ENCODE measurements around the gene FAM83F. TPM values are rescaled to one million over a fixed set of nuclear protein-coding genes. Genes with fewer than 3 reads are reported as not detected.
"Not testable (repeated sequence)": the region's sequence is repeated elsewhere in the genome, so short reads cannot be mapped to it uniquely, and the experiment has no call there.

The FAM83F gene
- total and polyA plus RNA-seq, 2 experiments from 2014 or later, result 0.18 TPM; not detected in 1

GRCh38 chr22:39992088-39992826, 2.5 kb upstream of the FAM83F start:
- Histone ChIP-seq H3K9me3 (ENCODE audit: low read depth) (no peaks in the 10 kb centered on the region), H3K4me3 (no peak overlapping the region), H3K4me1 (ENCODE audit: low read depth) (peaks cover 16% of the 10 kb centered on the region), H3K36me3 (no peaks in the 10 kb centered on the region), H3K27me3 (peaks cover 56% of the 10 kb centered on the region), H3K27ac (no peak overlapping the region)
- DNase-seq (ENCODE audit: low read depth in 1 of 2, low spot score in 1 of 2), result no peak
- no peak for TF ChIP-seq CTCF (IDR thresholded peaks at IDR 0.05; ENCODE audit: low read depth, low read length)

- H3K27me3 ChIP-seq, result peaks cover 56% of the 10 kb centered on the region
- peaks cover 18% of the 10 kb centered on the region for H3K4me1 ChIP-seq (ENCODE audit: low read depth)
- H3K36me3 ChIP-seq; DNase-seq (ENCODE audit: low read depth in 1 of 2, low spot score in 1 of 2); H3K4me3 ChIP-seq; H3K27ac ChIP-seq; H3K9me3 ChIP-seq (ENCODE audit: low read depth): not testable (repeated sequence)
Measured at GRCh38 chr22:39992894-39993293, 1.9 kb upstream of the FAM83F start.

- TF ChIP-seq CTCF (IDR thresholded peaks at IDR 0.05; ENCODE audit: low read depth, low read length), result no peak
- H3K27ac ChIP-seq, result no peak overlapping the region
- H3K27me3 ChIP-seq, result peaks cover 56% of the 10 kb centered on the region
- no peaks in the 10 kb centered on the region for H3K9me3 ChIP-seq (ENCODE audit: low read depth)
- H3K4me3 ChIP-seq, result no peak overlapping the region
- peaks cover 27% of the 10 kb centered on the region for H3K4me1 ChIP-seq (ENCODE audit: low read depth)
- no peak for DNase-seq (ENCODE audit: low read depth in 1 of 2, low spot score in 1 of 2)
- H3K36me3 ChIP-seq, result no peaks in the 10 kb centered on the region
Measured at GRCh38 chr22:39994041-39994565, 651 bp upstream of the FAM83F start.

GRCh38 chr22:39995393-39996252, 869 bp downstream of the FAM83F start:
- Histone ChIP-seq H3K36me3 (no peaks in the 10 kb centered on the region), H3K27me3 (peaks cover 56% of the 10 kb centered on the region), H3K9me3 (ENCODE audit: low read depth) (no peaks in the 10 kb centered on the region), H3K4me3 (no peak overlapping the region), H3K27ac (no peak overlapping the region), H3K4me1 (ENCODE audit: low read depth) (peaks cover 20% of the 10 kb centered on the region)
- DNase-seq (ENCODE audit: low read depth in 1 of 2, low spot score in 1 of 2), result no peak
- TF ChIP-seq CTCF (IDR thresholded peaks at IDR 0.05; ENCODE audit: low read depth, low read length), result no peak

GRCh38 chr22:39996732-39997131, 2.0 kb downstream of the FAM83F start:
- no peak for DNase-seq (ENCODE audit: low read depth in 1 of 2, low spot score in 1 of 2)
- Histone ChIP-seq H3K36me3 (no peaks in the 10 kb centered on the region), H3K4me3 (no peak overlapping the region), H3K9me3 (ENCODE audit: low read depth) (no peaks in the 10 kb centered on the region), H3K27ac (no peak overlapping the region), H3K27me3 (peaks cover 55% of the 10 kb centered on the region), H3K4me1 (ENCODE audit: low read depth) (peaks cover 30% of the 10 kb centered on the region)
- no peak for TF ChIP-seq CTCF (IDR thresholded peaks at IDR 0.05; ENCODE audit: low read depth, low read length)
